H1 (cell line): ENCODE data around the gene ZNF140. TPM values are rescaled to one million over a fixed set of nuclear protein-coding genes. Genes with fewer than 3 reads are reported as not detected.

Experiments used
- BRCA1 ChIP-seq: IDR thresholded peaks from 2 replicates; pipeline ENCODE4 v1.6.1; 2012; ENCODE audit warnings: low read depth, low read length, improper control_type of control experiment
- EZH2 ChIP-seq: fragments of 200-600 bp; sonication (generic); IDR thresholded peaks from 2 replicates; pipeline ENCODE4 v1.7.1; 2012; ENCODE audit warnings: low read depth, mild to moderate bottlenecking, moderate library complexity, low read length, inconsistent platforms; ENCODE audit not compliant: severe bottlenecking
- GTF2F1 ChIP-seq: IDR thresholded peaks from 2 replicates; pipeline ENCODE4 v1.6.1; 2012; ENCODE audit warnings: low read depth, low read length, improper control_type of control experiment, borderline replicate concordance
- HDAC2 ChIP-seq, 2 experiments: fragments of 300-600 bp in 1 of 2; sonication (generic) in 1 of 2; IDR thresholded peaks; 2 replicates each; pipeline ENCODE4 v1.6.1; 2011 to 2012; ENCODE audit warnings: low read depth in 2 of 2, low read length in 2 of 2, mild to moderate bottlenecking in 2 of 2, moderate library complexity in 2 of 2, borderline replicate concordance in 1 of 2, inconsistent platforms in 1 of 2
- JUND ChIP-seq: IDR thresholded peaks from 2 replicates; pipeline ENCODE4 v1.6.1; 2011; ENCODE audit warnings: mild to moderate bottlenecking, improper control_type of control experiment, low read length
- NRF1 ChIP-seq: IDR thresholded peaks from 2 replicates; pipeline ENCODE4 v1.6.1; 2011; ENCODE audit warnings: mild to moderate bottlenecking, low read depth, low read length, improper control_type of control experiment
- POLR2A ChIP-seq, 2 experiments: IDR thresholded peaks; 1 replicate in 1 of 2; 2 replicates in 1 of 2; pipeline ENCODE4 v1.6.1; 2011; ENCODE audit warnings: low read depth in 2 of 2, low read length in 2 of 2, mild to moderate bottlenecking in 2 of 2; ENCODE audit errors: control extremely low read depth in 1 of 2
- SIX5 ChIP-seq: IDR thresholded peaks from 2 replicates; pipeline ENCODE4 v1.6.1; 2011; ENCODE audit warnings: mild to moderate bottlenecking, low read depth, low read length
- SUZ12 ChIP-seq: fragments of 200-600 bp; sonication (generic); IDR thresholded peaks from 2 replicates; pipeline ENCODE4 v1.6.1; 2012; ENCODE audit warnings: mild to moderate bottlenecking, inconsistent platforms, low read length, moderate library complexity, mixed read lengths
- TEAD4 ChIP-seq: IDR thresholded peaks from 2 replicates; pipeline ENCODE4 v1.6.1; 2012; ENCODE audit warnings: low read depth, low read length, inconsistent platforms, mixed read lengths
- polyA plus RNA-seq, 7 experiments: library from polyadenylated mRNA; depleted of rRNA in 3 of 7; stranded (reverse) in 5 of 7; unstranded in 2 of 7; fragments of >200 nt in 5 of 7; fragments of 200-250 nt in 2 of 7; gene quantifications; 1 replicate in 5 of 7; 2 replicates in 1 of 7; 4 replicates in 1 of 7; pipeline versions ENCODE4 v1.2.1 to v1.2.3, GENCODE V29; 2011 to 2013; ENCODE audit warnings: missing spikeins in 2 of 7, mixed read lengths in 2 of 7
- total RNA-seq: library from RNA; stranded (reverse); fragmentation: NEBNext Ultra II Directional; extraction: Animal tissue kit (Norgen Biotek cat#: 25700); gene quantifications from 2 replicates; pipeline ENCODE4 v1.2.1, GENCODE V29; 2021
- TF ChIP-seq, protein P1 (sequence below): fragments of 300-600 bp; sonication (generic); IDR thresholded peaks from 2 replicates; pipeline ENCODE4 v1.7.1; 2012; ENCODE audit warnings: low read length, moderate library complexity, mild to moderate bottlenecking, inconsistent platforms; ENCODE audit not compliant: insufficient replicate concordance
- TF ChIP-seq, protein P2 (sequence below): IDR thresholded peaks from 2 replicates; pipeline ENCODE4 v1.6.1; 2012; ENCODE audit warnings: inconsistent platforms

ZNF140 gene
- total and polyA plus RNA-seq, 2 of the 8 experiments (the other 6 are each of a cell fraction or from before 2014, with no cell fraction given) = 7.5 to 14.3 TPM

DNA sequence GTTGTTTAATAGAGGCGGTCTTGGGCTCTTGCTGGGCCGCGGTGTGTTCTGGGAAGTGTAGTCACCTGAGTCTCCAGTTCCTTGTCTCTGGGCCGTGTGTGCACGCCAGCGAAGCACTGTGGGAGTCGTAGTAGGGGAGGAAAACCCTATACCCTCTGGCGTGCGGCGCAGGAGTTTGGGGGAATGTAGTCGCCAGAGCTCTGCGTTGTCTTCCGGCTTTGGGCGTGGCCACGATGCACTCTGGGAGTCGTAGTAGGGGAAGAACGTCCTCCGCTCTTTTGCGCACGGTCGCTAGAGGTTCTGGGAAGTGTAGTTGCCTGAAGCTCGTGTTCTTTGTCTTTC lies 726 bp upstream of the ZNF140 start (continued):
- TF ChIP-seq, protein P1, sequence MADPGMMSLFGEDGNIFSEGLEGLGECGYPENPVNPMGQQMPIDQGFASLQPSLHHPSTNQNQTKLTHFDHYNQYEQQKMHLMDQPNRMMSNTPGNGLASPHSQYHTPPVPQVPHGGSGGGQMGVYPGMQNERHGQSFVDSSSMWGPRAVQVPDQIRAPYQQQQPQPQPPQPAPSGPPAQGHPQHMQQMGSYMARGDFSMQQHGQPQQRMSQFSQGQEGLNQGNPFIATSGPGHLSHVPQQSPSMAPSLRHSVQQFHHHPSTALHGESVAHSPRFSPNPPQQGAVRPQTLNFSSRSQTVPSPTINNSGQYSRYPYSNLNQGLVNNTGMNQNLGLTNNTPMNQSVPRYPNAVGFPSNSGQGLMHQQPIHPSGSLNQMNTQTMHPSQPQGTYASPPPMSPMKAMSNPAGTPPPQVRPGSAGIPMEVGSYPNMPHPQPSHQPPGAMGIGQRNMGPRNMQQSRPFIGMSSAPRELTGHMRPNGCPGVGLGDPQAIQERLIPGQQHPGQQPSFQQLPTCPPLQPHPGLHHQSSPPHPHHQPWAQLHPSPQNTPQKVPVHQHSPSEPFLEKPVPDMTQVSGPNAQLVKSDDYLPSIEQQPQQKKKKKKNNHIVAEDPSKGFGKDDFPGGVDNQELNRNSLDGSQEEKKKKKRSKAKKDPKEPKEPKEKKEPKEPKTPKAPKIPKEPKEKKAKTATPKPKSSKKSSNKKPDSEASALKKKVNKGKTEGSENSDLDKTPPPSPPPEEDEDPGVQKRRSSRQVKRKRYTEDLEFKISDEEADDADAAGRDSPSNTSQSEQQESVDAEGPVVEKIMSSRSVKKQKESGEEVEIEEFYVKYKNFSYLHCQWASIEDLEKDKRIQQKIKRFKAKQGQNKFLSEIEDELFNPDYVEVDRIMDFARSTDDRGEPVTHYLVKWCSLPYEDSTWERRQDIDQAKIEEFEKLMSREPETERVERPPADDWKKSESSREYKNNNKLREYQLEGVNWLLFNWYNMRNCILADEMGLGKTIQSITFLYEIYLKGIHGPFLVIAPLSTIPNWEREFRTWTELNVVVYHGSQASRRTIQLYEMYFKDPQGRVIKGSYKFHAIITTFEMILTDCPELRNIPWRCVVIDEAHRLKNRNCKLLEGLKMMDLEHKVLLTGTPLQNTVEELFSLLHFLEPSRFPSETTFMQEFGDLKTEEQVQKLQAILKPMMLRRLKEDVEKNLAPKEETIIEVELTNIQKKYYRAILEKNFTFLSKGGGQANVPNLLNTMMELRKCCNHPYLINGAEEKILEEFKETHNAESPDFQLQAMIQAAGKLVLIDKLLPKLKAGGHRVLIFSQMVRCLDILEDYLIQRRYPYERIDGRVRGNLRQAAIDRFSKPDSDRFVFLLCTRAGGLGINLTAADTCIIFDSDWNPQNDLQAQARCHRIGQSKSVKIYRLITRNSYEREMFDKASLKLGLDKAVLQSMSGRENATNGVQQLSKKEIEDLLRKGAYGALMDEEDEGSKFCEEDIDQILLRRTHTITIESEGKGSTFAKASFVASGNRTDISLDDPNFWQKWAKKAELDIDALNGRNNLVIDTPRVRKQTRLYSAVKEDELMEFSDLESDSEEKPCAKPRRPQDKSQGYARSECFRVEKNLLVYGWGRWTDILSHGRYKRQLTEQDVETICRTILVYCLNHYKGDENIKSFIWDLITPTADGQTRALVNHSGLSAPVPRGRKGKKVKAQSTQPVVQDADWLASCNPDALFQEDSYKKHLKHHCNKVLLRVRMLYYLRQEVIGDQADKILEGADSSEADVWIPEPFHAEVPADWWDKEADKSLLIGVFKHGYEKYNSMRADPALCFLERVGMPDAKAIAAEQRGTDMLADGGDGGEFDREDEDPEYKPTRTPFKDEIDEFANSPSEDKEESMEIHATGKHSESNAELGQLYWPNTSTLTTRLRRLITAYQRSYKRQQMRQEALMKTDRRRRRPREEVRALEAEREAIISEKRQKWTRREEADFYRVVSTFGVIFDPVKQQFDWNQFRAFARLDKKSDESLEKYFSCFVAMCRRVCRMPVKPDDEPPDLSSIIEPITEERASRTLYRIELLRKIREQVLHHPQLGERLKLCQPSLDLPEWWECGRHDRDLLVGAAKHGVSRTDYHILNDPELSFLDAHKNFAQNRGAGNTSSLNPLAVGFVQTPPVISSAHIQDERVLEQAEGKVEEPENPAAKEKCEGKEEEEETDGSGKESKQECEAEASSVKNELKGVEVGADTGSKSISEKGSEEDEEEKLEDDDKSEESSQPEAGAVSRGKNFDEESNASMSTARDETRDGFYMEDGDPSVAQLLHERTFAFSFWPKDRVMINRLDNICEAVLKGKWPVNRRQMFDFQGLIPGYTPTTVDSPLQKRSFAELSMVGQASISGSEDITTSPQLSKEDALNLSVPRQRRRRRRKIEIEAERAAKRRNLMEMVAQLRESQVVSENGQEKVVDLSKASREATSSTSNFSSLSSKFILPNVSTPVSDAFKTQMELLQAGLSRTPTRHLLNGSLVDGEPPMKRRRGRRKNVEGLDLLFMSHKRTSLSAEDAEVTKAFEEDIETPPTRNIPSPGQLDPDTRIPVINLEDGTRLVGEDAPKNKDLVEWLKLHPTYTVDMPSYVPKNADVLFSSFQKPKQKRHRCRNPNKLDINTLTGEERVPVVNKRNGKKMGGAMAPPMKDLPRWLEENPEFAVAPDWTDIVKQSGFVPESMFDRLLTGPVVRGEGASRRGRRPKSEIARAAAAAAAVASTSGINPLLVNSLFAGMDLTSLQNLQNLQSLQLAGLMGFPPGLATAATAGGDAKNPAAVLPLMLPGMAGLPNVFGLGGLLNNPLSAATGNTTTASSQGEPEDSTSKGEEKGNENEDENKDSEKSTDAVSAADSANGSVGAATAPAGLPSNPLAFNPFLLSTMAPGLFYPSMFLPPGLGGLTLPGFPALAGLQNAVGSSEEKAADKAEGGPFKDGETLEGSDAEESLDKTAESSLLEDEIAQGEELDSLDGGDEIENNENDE = no peak
- TF ChIP-seq HDAC2 (IDR thresholded peaks at IDR 0.05; ENCODE audit: borderline replicate concordance in 1 of 2, low read depth in 2 of 2, low read length in 2 of 2) = no peak
- TF ChIP-seq NRF1 = no peak
- TF ChIP-seq SIX5 = peak; percentile 94
- TF ChIP-seq SUZ12 = no peak
- TF ChIP-seq GTF2F1 = no peak
- TF ChIP-seq BRCA1 = no peak
- no peak for TF ChIP-seq EZH2
- TF ChIP-seq POLR2A (IDR thresholded peaks at IDR 0.05; ENCODE audit: control extremely low read depth in 1 of 2, low read depth in 2 of 2, low read length in 2 of 2) = no peak
- TF ChIP-seq, protein P2, sequence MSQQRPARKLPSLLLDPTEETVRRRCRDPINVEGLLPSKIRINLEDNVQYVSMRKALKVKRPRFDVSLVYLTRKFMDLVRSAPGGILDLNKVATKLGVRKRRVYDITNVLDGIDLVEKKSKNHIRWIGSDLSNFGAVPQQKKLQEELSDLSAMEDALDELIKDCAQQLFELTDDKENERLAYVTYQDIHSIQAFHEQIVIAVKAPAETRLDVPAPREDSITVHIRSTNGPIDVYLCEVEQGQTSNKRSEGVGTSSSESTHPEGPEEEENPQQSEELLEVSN = no peak
- TF ChIP-seq JUND = peak; percentile 34; the same call in 1 of the 2 replicates
- peak; percentile 68 for TF ChIP-seq TEAD4
